ENCODE results near the gene KMT2B. TPM values are rescaled to one million over a fixed set of nuclear protein-coding genes. Genes with fewer than 3 reads are reported as not detected.

KMT2B gene
- total and polyA plus RNA-seq, 2 of the 8 experiments (the other 6 are each of a cell fraction or from before 2014, with no cell fraction given) = 26.7 to 38.6 TPM

- no peak for TF ChIP-seq CHD7 (IDR thresholded peaks at IDR 0.05; ENCODE audit: insufficient replicate concordance, low read length)
These were observed 57.2 kb downstream of the KMT2B start (continued) for GRCh38 chr19:35775046-35775297.

Data from H1 (cell line).